Cardiac fibroblast (primary cell): ENCODE data around the gene KCNQ1OT1.

Source experiments
- DNase-seq, 2 donors: peaks; one replicate each; pipeline versions ENCODE4 v3.0.0 to v3.0.0-alpha.2; 2010; ENCODE audit warnings: low read depth in 2 of 2
- H3K4me3 ChIP-seq, 2 donors: replicated peaks in 1 of 2; 1 replicate in 1 of 2; 2 replicates in 1 of 2; pipeline ENCODE4 v1.5.1; 2011; ENCODE audit warnings: low read depth in 2 of 2, low read length in 2 of 2, mild to moderate bottlenecking in 2 of 2, moderate library complexity in 1 of 2
- CTCF ChIP-seq: IDR thresholded peaks from one replicate; pipeline ENCODE4 v1.5.1; 2011; ENCODE audit warnings: low read depth, mild to moderate bottlenecking, low read length, inconsistent platforms

KCNQ1OT1 gene

DNA sequence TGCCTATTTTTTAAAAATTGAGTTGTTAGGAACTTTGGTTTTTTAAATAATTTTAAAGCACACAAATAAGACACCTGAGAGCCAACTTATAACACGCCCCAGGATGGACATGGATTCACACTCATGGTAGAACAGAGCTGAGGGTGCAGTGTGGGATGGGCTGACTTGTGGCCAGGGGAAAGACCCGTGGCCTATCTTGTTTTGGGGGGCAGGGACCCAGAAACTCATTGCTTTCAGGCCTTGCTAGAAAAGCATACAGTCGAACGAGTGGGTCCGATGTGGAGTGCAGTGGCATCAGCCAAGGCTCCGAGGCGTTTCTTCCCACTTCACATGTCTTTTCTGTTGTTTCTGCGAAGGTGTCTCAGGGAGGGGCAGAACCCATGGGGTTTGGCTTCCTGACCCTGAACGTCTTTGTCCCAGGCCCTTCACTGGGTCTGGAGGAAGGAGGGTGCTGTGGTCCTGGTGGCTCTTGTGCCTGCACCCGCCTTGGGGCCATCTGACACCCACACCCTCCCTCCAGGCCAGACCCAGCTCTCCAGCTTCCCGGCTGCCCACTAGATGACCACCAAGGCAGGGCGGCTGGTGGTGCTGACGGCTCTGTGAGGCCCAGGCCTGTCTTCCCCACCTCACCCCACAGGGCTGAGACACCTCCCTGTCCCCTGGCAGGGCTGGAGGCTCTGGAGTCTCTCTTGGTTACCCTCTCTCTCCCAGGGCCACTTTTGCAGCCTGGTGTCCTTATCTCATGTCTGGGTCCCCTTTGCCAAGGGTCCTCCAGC lies 134.2 kb downstream of the KCNQ1OT1 start:
- no peak for DNase-seq
- no peak overlapping the region for H3K4me3 ChIP-seq
- TF ChIP-seq CTCF, result no peak

- no peak for TF ChIP-seq CTCF
- DNase-seq, result no peak
- no peak overlapping the region for H3K4me3 ChIP-seq
Measured at GRCh38 chr11:2564588-2565425, 135.0 kb downstream of the KCNQ1OT1 start.

- TF ChIP-seq CTCF, result no peak
- no peak for DNase-seq
- no peak overlapping the region for H3K4me3 ChIP-seq
Measured at GRCh38 chr11:2564008-2564530, 135.7 kb downstream of the KCNQ1OT1 start.

DNA sequence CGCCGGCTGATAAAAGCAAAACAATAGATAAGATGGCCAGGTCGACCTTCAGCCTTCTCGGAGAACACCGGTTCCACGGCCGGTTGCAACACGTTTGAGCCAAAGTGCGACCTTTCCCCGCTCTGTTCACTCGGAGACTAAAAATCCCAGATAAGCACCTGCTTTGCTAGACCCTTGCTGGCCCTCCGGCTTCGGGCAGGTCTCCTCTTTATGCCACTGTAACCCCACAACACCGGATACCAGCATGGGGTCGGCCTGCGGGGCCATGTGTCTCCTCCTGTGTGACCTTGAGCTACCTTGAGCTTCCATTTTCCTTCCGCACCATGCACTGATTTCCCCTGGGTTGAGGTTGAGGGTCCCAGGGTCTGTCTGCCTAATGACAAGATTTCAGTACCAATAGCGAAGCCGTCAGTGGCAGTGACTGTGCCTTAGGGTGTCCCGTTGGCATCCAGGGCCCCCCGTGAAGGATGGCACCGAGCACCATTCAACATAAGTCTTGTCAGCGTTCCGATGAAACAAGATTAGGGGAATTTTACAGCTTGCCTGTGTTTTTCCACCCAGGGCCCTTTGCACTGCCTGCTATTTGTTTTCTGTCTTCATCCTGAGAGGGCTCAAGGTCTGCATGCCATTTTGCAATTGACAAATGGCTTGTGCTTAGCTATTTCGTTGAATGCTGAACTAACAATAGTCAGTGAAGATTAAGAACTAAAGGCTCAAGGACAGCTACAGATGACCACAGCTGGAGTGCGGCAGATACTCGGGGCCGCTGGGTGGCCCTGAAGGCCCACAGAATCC lies 136.4 kb downstream of the KCNQ1OT1 start:
- TF ChIP-seq CTCF, result no peak
- no peak for DNase-seq
- no peak overlapping the region for H3K4me3 ChIP-seq

GRCh38 chr11:2562890-2563212 lies 136.9 kb downstream of the KCNQ1OT1 start:
- TF ChIP-seq CTCF, result no peak
- no peak for DNase-seq
- H3K4me3 ChIP-seq, result no peak overlapping the region

- H3K4me3 ChIP-seq, result no peak overlapping the region
- TF ChIP-seq CTCF, result no peak
- DNase-seq, result no peak
Measured at GRCh38 chr11:2561696-2562581, 137.9 kb downstream of the KCNQ1OT1 start.
